ENCODE measurements around the gene ATXN3.

The ATXN3 gene

GRCh38 chr14:92026548-92027190 lies 79.7 kb downstream of the ATXN3 start:
- no peak for TF ChIP-seq SUZ12 (IDR thresholded peaks at IDR 0.05; ENCODE audit: extremely low read depth, insufficient read depth, insufficient read length)
- no peak for TF ChIP-seq ZNF274 (IDR thresholded peaks at IDR 0.05; ENCODE audit: low read depth, low read length)
- no peak for TF ChIP-seq YY1 (IDR thresholded peaks at IDR 0.05; ENCODE audit: insufficient read depth, insufficient read length)

GRCh38 chr14:92022036-92022435 lies 84.3 kb downstream of the ATXN3 start:
- no peak for DNase-seq (ENCODE audit: low read depth, low spot score)
- peaks cover 12% of the 10 kb centered on the region for H3K36me3 ChIP-seq (ENCODE audit: insufficient read depth, insufficient read length, low read length)
- TF ChIP-seq ZNF274 (IDR thresholded peaks at IDR 0.05; ENCODE audit: low read depth, low read length) (no peak), YY1 (IDR thresholded peaks at IDR 0.05; ENCODE audit: insufficient read depth, insufficient read length) (no peak), SUZ12 (IDR thresholded peaks at IDR 0.05; ENCODE audit: extremely low read depth, insufficient read depth, insufficient read length) (no peak)
- H3K4me3 ChIP-seq (ENCODE audit: insufficient read length, low read depth) = no peak overlapping the region
- H3K4me1 ChIP-seq (ENCODE audit: insufficient read depth, insufficient read length) = no peaks in the 10 kb centered on the region
- H3K9ac ChIP-seq (ENCODE audit: insufficient read length, low read depth) = no peak overlapping the region
- no peaks in the 10 kb centered on the region for H3K9me3 ChIP-seq (ENCODE audit: insufficient read depth, low read length)
- no peaks in the 10 kb centered on the region for H3K27me3 ChIP-seq (ENCODE audit: insufficient read depth, insufficient read length)

More at GRCh38 chr14:92026548-92027190, 79.7 kb downstream of the ATXN3 start:
- no peaks in the 10 kb centered on the region for H3K27me3 ChIP-seq (ENCODE audit: insufficient read depth, insufficient read length)
- no peaks in the 10 kb centered on the region for H3K4me1 ChIP-seq (ENCODE audit: insufficient read depth, insufficient read length)
- no peak overlapping the region for H3K4me3 ChIP-seq (ENCODE audit: insufficient read length, low read depth)
- peaks cover 3% of the 10 kb centered on the region for H3K36me3 ChIP-seq (ENCODE audit: insufficient read depth, insufficient read length, low read length)
- no peak overlapping the region for H3K9ac ChIP-seq (ENCODE audit: insufficient read length, low read depth)
- H3K9me3 ChIP-seq (ENCODE audit: insufficient read depth, low read length) = no peaks in the 10 kb centered on the region
- no peak for DNase-seq (ENCODE audit: low read depth, low spot score)

- Histone ChIP-seq H3K27me3 (ENCODE audit: insufficient read depth, insufficient read length) (no peaks in the 10 kb centered on the region), H3K9me3 (ENCODE audit: insufficient read depth, low read length) (no peaks in the 10 kb centered on the region), H3K4me1 (ENCODE audit: insufficient read depth, insufficient read length) (no peaks in the 10 kb centered on the region), H3K36me3 (ENCODE audit: insufficient read depth, insufficient read length, low read length) (peaks cover 14% of the 10 kb centered on the region), H3K4me3 (ENCODE audit: insufficient read length, low read depth) (no peak overlapping the region), H3K9ac (ENCODE audit: insufficient read length, low read depth) (no peak overlapping the region)
- no peak for DNase-seq (ENCODE audit: low read depth, low spot score)
- TF ChIP-seq YY1 (IDR thresholded peaks at IDR 0.05; ENCODE audit: insufficient read depth, insufficient read length) = no peak
These were observed 84.9 kb downstream of the ATXN3 start for GRCh38 chr14:92021523-92021922.

- Histone ChIP-seq H3K36me3 (ENCODE audit: insufficient read depth, insufficient read length, low read length) (peaks cover 41% of the 10 kb centered on the region), H3K4me3 (ENCODE audit: insufficient read length, low read depth) (no peak overlapping the region), H3K4me1 (ENCODE audit: insufficient read depth, insufficient read length) (no peaks in the 10 kb centered on the region), H3K9ac (ENCODE audit: insufficient read length, low read depth) (no peak overlapping the region), H3K9me3 (ENCODE audit: insufficient read depth, low read length) (no peaks in the 10 kb centered on the region), H3K27me3 (ENCODE audit: insufficient read depth, insufficient read length) (no peaks in the 10 kb centered on the region)
- DNase-seq (ENCODE audit: low read depth, low spot score) = no peak
- TF ChIP-seq ZNF274 (IDR thresholded peaks at IDR 0.05; ENCODE audit: low read depth, low read length) (no peak), SUZ12 (IDR thresholded peaks at IDR 0.05; ENCODE audit: extremely low read depth, insufficient read depth, insufficient read length) (no peak), YY1 (IDR thresholded peaks at IDR 0.05; ENCODE audit: insufficient read depth, insufficient read length) (no peak)
These were observed 92.3 kb downstream of the ATXN3 start for GRCh38 chr14:92014040-92014439.

GRCh38 chr14:92012121-92012748 lies 94.1 kb downstream of the ATXN3 start:
- peaks cover 37% of the 10 kb centered on the region for H3K36me3 ChIP-seq (ENCODE audit: insufficient read depth, insufficient read length, low read length)
- H3K27me3 ChIP-seq (ENCODE audit: insufficient read depth, insufficient read length) = no peaks in the 10 kb centered on the region
- H3K9ac ChIP-seq (ENCODE audit: insufficient read length, low read depth) = no peak overlapping the region
- no peaks in the 10 kb centered on the region for H3K9me3 ChIP-seq (ENCODE audit: insufficient read depth, low read length)
- H3K4me1 ChIP-seq (ENCODE audit: insufficient read depth, insufficient read length) = no peaks in the 10 kb centered on the region
- no peak for TF ChIP-seq ZNF274 (IDR thresholded peaks at IDR 0.05; ENCODE audit: low read depth, low read length)
- TF ChIP-seq SUZ12 (IDR thresholded peaks at IDR 0.05; ENCODE audit: extremely low read depth, insufficient read depth, insufficient read length) = no peak
- no peak for TF ChIP-seq YY1 (IDR thresholded peaks at IDR 0.05; ENCODE audit: insufficient read depth, insufficient read length)
- DNase-seq (ENCODE audit: low read depth, low spot score) = no peak
- no peak overlapping the region for H3K4me3 ChIP-seq (ENCODE audit: insufficient read length, low read depth)

- no peaks in the 10 kb centered on the region for H3K9me3 ChIP-seq (ENCODE audit: insufficient read depth, low read length)
- TF ChIP-seq ZNF274 (IDR thresholded peaks at IDR 0.05; ENCODE audit: low read depth, low read length) = no peak
- TF ChIP-seq SUZ12 (IDR thresholded peaks at IDR 0.05; ENCODE audit: extremely low read depth, insufficient read depth, insufficient read length) = no peak
- no peak for TF ChIP-seq YY1 (IDR thresholded peaks at IDR 0.05; ENCODE audit: insufficient read depth, insufficient read length)
- H3K4me3 ChIP-seq (ENCODE audit: insufficient read length, low read depth) = no peak overlapping the region
- H3K4me1 ChIP-seq (ENCODE audit: insufficient read depth, insufficient read length) = no peaks in the 10 kb centered on the region
- H3K9ac ChIP-seq (ENCODE audit: insufficient read length, low read depth) = no peak overlapping the region
- peaks cover 31% of the 10 kb centered on the region for H3K36me3 ChIP-seq (ENCODE audit: insufficient read depth, insufficient read length, low read length)
- DNase-seq (ENCODE audit: low read depth, low spot score) = no peak
- H3K27me3 ChIP-seq (ENCODE audit: insufficient read depth, insufficient read length) = no peaks in the 10 kb centered on the region
These were observed 95.7 kb downstream of the ATXN3 start for GRCh38 chr14:92010644-92011043.

- TF ChIP-seq ZNF274 (IDR thresholded peaks at IDR 0.05; ENCODE audit: low read depth, low read length) (no peak), SUZ12 (IDR thresholded peaks at IDR 0.05; ENCODE audit: extremely low read depth, insufficient read depth, insufficient read length) (no peak), YY1 (IDR thresholded peaks at IDR 0.05; ENCODE audit: insufficient read depth, insufficient read length) (no peak)
- H3K27me3 ChIP-seq (ENCODE audit: insufficient read depth, insufficient read length) = no peaks in the 10 kb centered on the region
- no peak overlapping the region for H3K9ac ChIP-seq (ENCODE audit: insufficient read length, low read depth)
- no peaks in the 10 kb centered on the region for H3K9me3 ChIP-seq (ENCODE audit: insufficient read depth, low read length)
- H3K4me3 ChIP-seq (ENCODE audit: insufficient read length, low read depth) = no peak overlapping the region
- H3K36me3 ChIP-seq (ENCODE audit: insufficient read depth, insufficient read length, low read length) = peaks cover 35% of the 10 kb centered on the region
- no peaks in the 10 kb centered on the region for H3K4me1 ChIP-seq (ENCODE audit: insufficient read depth, insufficient read length)
- no peak for DNase-seq (ENCODE audit: low read depth, low spot score)
These were observed 96.8 kb downstream of the ATXN3 start for GRCh38 chr14:92009604-92010003.

All from NT2/D1 (cell line).